Activated CD4-positive, alpha-beta T cell treated with anti-CD3 and anti-CD28 coated beads, Interleukin-2, amount 10 ng/mL, durations not matched to agents 7 days and 5 days (primary cell): ENCODE measurements around the gene SNX13. TPM values are rescaled to one million over a fixed set of nuclear protein-coding genes. Genes with fewer than 3 reads are reported as not detected.
A peak's percentile ranks its signal among the peaks of the same experiment; 100 is the strongest.

Source experiments
- CTCF ChIA-PET: fragments of 350-600 bp; sonication (Branson Sonifier 250); formaldehyde crosslinking; loops from one replicate; lab custom pipeline; 2021; ENCODE audit warnings: antibody characterized with exemption; lab: Charles Lee
- POLR2A ChIA-PET: fragments of 350-600 bp; sonication (Branson Sonifier 250); formaldehyde crosslinking; loops from one replicate; lab custom pipeline; 2021; ENCODE audit warnings: antibody characterized with exemption; lab: Charles Lee
- DNase-seq: peaks from one replicate; pipeline ENCODE4 v3.0.0-alpha.2; 2020
- H3K27ac Mint-ChIP-seq: one replicate; pipeline ENCODE4 v1.8.0; 2021; ENCODE audit warnings: mild to moderate bottlenecking, moderate library complexity, mixed read lengths
- H3K27me3 Mint-ChIP-seq: one replicate; pipeline ENCODE4 v1.8.0; 2021; ENCODE audit warnings: mixed read lengths
- H3K36me3 Mint-ChIP-seq: one replicate; pipeline ENCODE4 v1.8.0; 2021; ENCODE audit warnings: low read depth, mixed read lengths
- H3K4me1 Mint-ChIP-seq: one replicate; pipeline ENCODE4 v1.8.0; 2021; ENCODE audit warnings: mixed read lengths
- H3K4me3 Mint-ChIP-seq: one replicate; pipeline ENCODE4 v1.8.0; 2021; ENCODE audit warnings: mild to moderate bottlenecking, moderate library complexity, mixed read lengths
- H3K9me3 Mint-ChIP-seq: one replicate; pipeline ENCODE4 v1.8.0; 2021; ENCODE audit warnings: mixed read lengths
- total RNA-seq, 2 experiments: library from RNA; stranded (reverse); gene quantifications; one replicate each; pipeline ENCODE4 v1.2.3, GENCODE V29; 2021

The SNX13 gene
- total RNA-seq, 2 experiments from 2014 or later: 25.3 to 26.3 TPM

- DNase-seq: no peak
- no peak overlapping the region for H3K27ac Mint-ChIP-seq
- peaks cover 6% of the 10 kb centered on the region for H3K4me1 Mint-ChIP-seq
- CTCF ChIA-PET: interaction anchor here (1.2 kb wide), 1 partner anchor 531 kb away, joined by 3 read pairs; no protein-coding TSS in a partner anchor
- H3K9me3 Mint-ChIP-seq: no peaks in the 10 kb centered on the region
- H3K4me3 Mint-ChIP-seq: no peak overlapping the region
- no peaks in the 10 kb centered on the region for H3K27me3 Mint-ChIP-seq
- POLR2A ChIA-PET: no interaction called here
- no peaks in the 10 kb centered on the region for H3K36me3 Mint-ChIP-seq
Observed at GRCh38 chr7:17774716-17775288, 165.5 kb downstream of the SNX13 start.

- peaks cover 6% of the 10 kb centered on the region for H3K4me1 Mint-ChIP-seq
Observed at GRCh38 chr7:17774248-17774647, 166.0 kb downstream of the SNX13 start.

DNA sequence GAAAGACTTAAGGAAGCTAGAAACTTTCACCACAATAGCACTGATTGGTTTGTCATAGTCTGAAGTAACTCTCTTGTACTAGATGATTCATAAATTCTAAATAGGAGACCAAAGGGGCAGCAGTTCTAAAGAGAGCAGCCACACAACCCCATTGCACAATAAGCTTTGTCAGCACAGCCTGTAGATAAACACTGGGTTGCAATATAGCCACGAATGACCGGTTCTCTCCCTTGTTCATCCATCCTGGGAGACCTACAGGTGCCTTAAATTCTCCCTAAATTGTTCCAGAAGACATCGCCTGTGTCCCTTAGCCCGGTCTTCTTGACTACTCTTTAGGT lies 167.0 kb downstream of the SNX13 start:
- POLR2A ChIA-PET: no interaction called here
- no peak for DNase-seq
- H3K4me1 Mint-ChIP-seq: peaks cover 6% of the 10 kb centered on the region
- H3K9me3 Mint-ChIP-seq: no peaks in the 10 kb centered on the region
- no peaks in the 10 kb centered on the region for H3K27me3 Mint-ChIP-seq
- CTCF ChIA-PET: no interaction called here
- no peaks in the 10 kb centered on the region for H3K36me3 Mint-ChIP-seq
- no peak overlapping the region for H3K27ac Mint-ChIP-seq
- H3K4me3 Mint-ChIP-seq: no peak overlapping the region

More at GRCh38 chr7:17774248-17774647, 166.0 kb downstream of the SNX13 start:
- no peak for DNase-seq
- POLR2A ChIA-PET: no interaction called here
- H3K27me3 Mint-ChIP-seq: no peaks in the 10 kb centered on the region
- no peaks in the 10 kb centered on the region for H3K36me3 Mint-ChIP-seq
- no peak overlapping the region for H3K4me3 Mint-ChIP-seq
- H3K9me3 Mint-ChIP-seq: no peaks in the 10 kb centered on the region
- H3K27ac Mint-ChIP-seq: no peak overlapping the region
- CTCF ChIA-PET: interaction anchor here (1.2 kb wide), 1 partner anchor 532 kb away, joined by 3 read pairs; no protein-coding TSS in a partner anchor

DNA sequence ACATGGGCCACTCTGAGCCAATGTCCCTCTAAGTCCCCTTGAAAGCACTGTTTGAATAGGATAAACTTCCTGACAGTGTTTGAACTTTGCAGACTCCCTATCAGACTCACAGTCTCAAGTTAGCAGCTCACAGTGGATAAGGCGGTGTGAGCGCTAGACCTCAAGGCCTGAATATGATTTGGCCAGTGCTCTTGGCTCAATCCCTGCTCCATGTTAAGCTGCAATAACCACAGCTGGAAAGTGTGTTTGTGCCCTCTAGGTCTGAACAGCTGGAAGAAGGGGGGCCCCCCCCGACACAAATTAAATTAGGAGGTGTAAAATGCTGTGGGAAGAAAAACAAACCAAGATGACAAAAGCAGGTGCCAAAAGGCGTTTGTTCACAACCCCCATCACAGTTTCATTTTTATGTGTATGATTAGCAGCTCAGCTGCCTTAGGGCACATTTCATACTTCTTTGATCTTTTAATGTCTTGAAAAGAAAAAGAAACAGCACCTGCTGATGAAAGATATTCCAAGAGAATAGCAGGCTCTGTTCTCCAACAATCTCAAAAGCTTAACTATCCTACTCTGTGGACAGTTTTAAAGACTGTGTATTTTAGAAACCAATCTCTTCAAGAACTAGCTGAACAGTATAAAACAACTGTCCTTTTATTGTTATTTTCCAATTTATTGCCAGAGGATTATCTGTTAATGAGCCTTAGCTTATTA lies 167.6 kb downstream of the SNX13 start:
- no peak for DNase-seq
- Mint-ChIP-seq H3K9me3 (no peaks in the 10 kb centered on the region), H3K27me3 (no peaks in the 10 kb centered on the region), H3K4me1 (peaks cover 6% of the 10 kb centered on the region), H3K36me3 (no peaks in the 10 kb centered on the region), H3K27ac (no peak overlapping the region), H3K4me3 (no peak overlapping the region)
- ChIA-PET CTCF (interaction anchor here (1.1 kb wide), 1 partner anchor 10 kb away, joined by 4 read pairs; no protein-coding TSS in a partner anchor), POLR2A (no interaction called here)

DNA sequence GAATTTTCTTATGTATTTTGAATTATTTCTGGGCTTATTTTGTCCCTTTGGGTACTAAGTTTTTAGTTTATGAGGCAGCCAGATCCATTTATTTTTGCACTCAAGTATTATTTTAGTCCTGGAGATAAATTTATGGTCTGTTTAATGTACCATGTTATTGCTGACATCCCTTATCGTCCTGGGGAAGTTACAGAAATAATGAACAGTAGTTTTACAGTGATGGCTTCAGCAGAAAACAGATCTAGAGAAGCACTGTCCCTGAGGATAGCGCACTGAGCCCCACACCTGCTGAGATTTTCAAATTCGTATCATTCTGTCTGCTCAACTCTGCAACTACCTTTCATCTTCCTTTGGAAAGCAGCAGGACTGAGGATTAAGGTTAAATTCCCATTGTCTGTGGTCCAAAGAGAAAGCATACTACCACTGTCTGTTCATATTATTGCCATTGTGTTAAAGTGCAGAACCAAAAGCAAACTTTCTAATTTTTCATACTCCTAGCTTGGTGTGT lies 168.3 kb downstream of the SNX13 start:
- Mint-ChIP-seq H3K36me3 (no peaks in the 10 kb centered on the region), H3K4me3 (no peak overlapping the region), H3K9me3 (no peaks in the 10 kb centered on the region), H3K27me3 (no peaks in the 10 kb centered on the region), H3K27ac (no peak overlapping the region), H3K4me1 (peaks cover 6% of the 10 kb centered on the region)
- DNase-seq: no peak
- ChIA-PET POLR2A (no interaction called here), CTCF (interaction anchor here (1.1 kb wide), 1 partner anchor 9 kb away, joined by 4 read pairs; no protein-coding TSS in a partner anchor)

GRCh38 chr7:17770710-17771375 lies 169.5 kb downstream of the SNX13 start:
- Mint-ChIP-seq H3K27me3 (no peaks in the 10 kb centered on the region), H3K9me3 (no peaks in the 10 kb centered on the region), H3K4me3 (no peak overlapping the region), H3K36me3 (no peaks in the 10 kb centered on the region), H3K27ac (no peak overlapping the region), H3K4me1 (peaks cover 6% of the 10 kb centered on the region)
- ChIA-PET CTCF (interaction anchor here (0.9 to 1.9 kb wide), 4 partner anchors 18 to 220 kb away, joined by 3 to 6 read pairs (median 4); no protein-coding TSS in a partner anchor), POLR2A (no interaction called here)
- DNase-seq: no peak

- H3K27ac Mint-ChIP-seq: no peak overlapping the region
- peaks cover 6% of the 10 kb centered on the region for H3K4me1 Mint-ChIP-seq
- ChIA-PET POLR2A (no interaction called here), CTCF (interaction anchor here (0.7 to 1.9 kb wide), 7 partner anchors 168 to 1172 kb away, joined by 3 to 6 read pairs (median 3); no protein-coding TSS in a partner anchor)
- H3K4me3 Mint-ChIP-seq: no peak overlapping the region
- H3K27me3 Mint-ChIP-seq: no peaks in the 10 kb centered on the region
- H3K9me3 Mint-ChIP-seq: no peaks in the 10 kb centered on the region
- DNase-seq: peak; percentile 76
- no peaks in the 10 kb centered on the region for H3K36me3 Mint-ChIP-seq
Observed at GRCh38 chr7:17769918-17770317, 170.4 kb downstream of the SNX13 start.

DNA sequence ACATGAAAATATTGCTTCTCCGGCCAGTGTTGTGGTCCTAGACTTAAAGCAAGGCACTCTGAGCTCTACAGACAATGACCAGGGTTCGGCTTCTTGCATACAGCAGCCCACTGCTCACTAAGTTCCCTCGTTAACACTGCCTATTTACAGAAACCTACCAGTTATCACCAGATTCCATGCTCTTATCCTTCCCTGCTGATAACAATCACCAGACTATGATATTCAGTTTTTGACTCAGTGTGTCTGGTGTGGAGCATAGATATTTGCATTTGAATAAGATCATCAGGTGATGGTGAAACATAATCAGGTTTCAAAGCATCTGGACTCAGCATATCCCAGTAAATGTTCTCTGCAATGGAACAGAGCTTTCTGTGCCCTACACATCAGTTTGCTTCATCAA lies 182.3 kb downstream of the SNX13 start:
- DNase-seq: no peak
- Mint-ChIP-seq H3K4me1 (no peaks in the 10 kb centered on the region), H3K4me3 (no peak overlapping the region), H3K36me3 (no peaks in the 10 kb centered on the region), H3K27ac (no peak overlapping the region), H3K9me3 (no peaks in the 10 kb centered on the region), H3K27me3 (no peaks in the 10 kb centered on the region)
- POLR2A ChIA-PET: no interaction called here
- CTCF ChIA-PET: interaction anchor here (0.6 to 1.0 kb wide), 2 partner anchors 63 to 96 kb away, joined by 3 read pairs; no protein-coding TSS in a partner anchor

- H3K27me3 Mint-ChIP-seq: peaks cover 6% of the 10 kb centered on the region
- H3K36me3 Mint-ChIP-seq: no peaks in the 10 kb centered on the region
- no peaks in the 10 kb centered on the region for H3K4me1 Mint-ChIP-seq
- ChIA-PET POLR2A (no interaction called here), CTCF (interaction anchor here (0.6 kb wide), 1 partner anchor 17 kb away, joined by 3 read pairs; no protein-coding TSS in a partner anchor)
- H3K27ac Mint-ChIP-seq: no peak overlapping the region
- no peak overlapping the region for H3K4me3 Mint-ChIP-seq
- no peak for DNase-seq
- no peaks in the 10 kb centered on the region for H3K9me3 Mint-ChIP-seq
Observed at GRCh38 chr7:17746020-17746530, 194.2 kb downstream of the SNX13 start.

GRCh38 chr7:17745610-17746009 lies 194.7 kb downstream of the SNX13 start:
- CTCF ChIA-PET: interaction anchor here (0.6 to 1.0 kb wide), 2 partner anchors 17 to 204 kb away, joined by 3 read pairs; no protein-coding TSS in a partner anchor
- Mint-ChIP-seq H3K4me3 (no peak overlapping the region), H3K9me3 (no peaks in the 10 kb centered on the region), H3K36me3 (no peaks in the 10 kb centered on the region), H3K27me3 (peaks cover 6% of the 10 kb centered on the region), H3K27ac (no peak overlapping the region), H3K4me1 (no peaks in the 10 kb centered on the region)
- POLR2A ChIA-PET: no interaction called here
- DNase-seq: no peak

DNA sequence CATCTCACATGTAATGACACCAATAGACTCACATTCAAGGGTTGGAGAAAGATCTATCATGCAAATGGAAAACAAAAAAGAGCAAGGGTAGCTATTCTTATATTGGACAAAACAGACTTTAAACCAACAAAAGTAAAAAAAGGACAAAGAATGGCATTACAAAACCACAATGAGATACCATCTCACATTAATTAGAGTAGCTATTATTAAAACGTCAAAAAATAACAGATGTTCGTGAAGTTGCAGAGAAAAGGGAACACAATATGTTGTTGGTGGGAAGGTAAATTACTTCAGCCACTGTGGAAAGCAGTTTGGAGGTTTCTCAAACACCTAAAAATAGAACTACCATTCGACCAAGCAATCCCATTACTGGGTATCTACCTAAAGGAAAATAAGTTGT lies 197.0 kb downstream of the SNX13 start:
- Mint-ChIP-seq H3K36me3 (no peaks in the 10 kb centered on the region), H3K27ac (no peak overlapping the region), H3K4me1 (no peaks in the 10 kb centered on the region), H3K9me3 (no peaks in the 10 kb centered on the region), H3K27me3 (peaks cover 3% of the 10 kb centered on the region), H3K4me3 (no peak overlapping the region)
- CTCF ChIA-PET: no interaction called here
- POLR2A ChIA-PET: no interaction called here
- no peak for DNase-seq

DNA sequence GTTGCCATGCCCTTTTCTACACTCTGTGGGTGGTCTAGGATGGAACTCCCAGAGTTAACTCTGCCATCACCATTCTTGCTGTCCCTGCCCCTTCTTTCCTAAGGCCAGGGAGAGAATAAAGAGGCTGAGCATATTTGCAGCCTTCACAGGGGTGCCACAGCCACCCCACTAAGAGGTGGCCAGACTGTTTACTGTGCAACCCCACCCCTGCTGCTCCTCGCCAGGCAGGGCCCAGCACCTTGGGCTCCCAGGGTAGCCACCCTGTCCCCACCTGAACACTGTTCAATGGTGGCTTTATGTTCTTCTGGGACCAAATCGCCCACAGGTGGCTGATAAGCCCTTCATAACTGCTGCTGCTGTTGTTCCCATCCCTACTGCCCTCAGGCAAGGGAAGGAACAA lies 198.9 kb downstream of the SNX13 start:
- peaks cover 8% of the 10 kb centered on the region for H3K27me3 Mint-ChIP-seq
- ChIA-PET POLR2A (no interaction called here), CTCF (no interaction called here)
- H3K4me1 Mint-ChIP-seq: no peaks in the 10 kb centered on the region
- DNase-seq: no peak
- no peaks in the 10 kb centered on the region for H3K9me3 Mint-ChIP-seq
- H3K4me3 Mint-ChIP-seq: no peak overlapping the region
- H3K36me3 Mint-ChIP-seq: no peaks in the 10 kb centered on the region
- no peak overlapping the region for H3K27ac Mint-ChIP-seq
